BJ (cell line): ENCODE measurements around the gene ABLIM1. TPM values are rescaled to one million over a fixed set of nuclear protein-coding genes. Genes with fewer than 3 reads are reported as not detected.

Experiments used
- CTCF ChIA-PET: fragments of 350-600 bp; formaldehyde crosslinking; extraction: SDS; loops from one replicate; lab custom pipeline; 2021; ENCODE audit warnings: antibody characterized with exemption, inconsistent platforms; lab: Yijun Ruan, JAX
- POLR2A ChIA-PET: fragments of 300-600 bp; sonication (Branson Sonifier 250); formaldehyde crosslinking; extraction: SDS; loops from one replicate; lab custom pipeline; 2021; ENCODE audit warnings: antibody characterized with exemption; lab: Charles Lee
- DNase-seq: peaks from one replicate; pipeline ENCODE4 v3.0.0-alpha.2; 2011; ENCODE audit warnings: low read depth
- H3K27me3 ChIP-seq: 2 replicates; pipeline ENCODE4 v1.6.0; 2011; ENCODE audit warnings: low read length; ENCODE audit not compliant: control insufficient read depth, insufficient read depth
- H3K36me3 ChIP-seq: 2 replicates; pipeline ENCODE4 v1.5.1; 2011; ENCODE audit warnings: low read length; ENCODE audit not compliant: control insufficient read depth, insufficient read depth
- H3K4me3 ChIP-seq: 2 replicates; pipeline ENCODE4 v1.5.1; 2011; ENCODE audit warnings: low read depth, mild to moderate bottlenecking, control low read depth, low read length
- CTCF ChIP-seq: IDR thresholded peaks from 2 replicates; pipeline ENCODE4 v1.5.1; 2011; ENCODE audit warnings: low read depth, mild to moderate bottlenecking, control low read depth, inconsistent platforms, low read length, moderate library complexity; ENCODE audit not compliant: insufficient read depth
- polyA plus RNA-seq: library from polyadenylated mRNA; depleted of rRNA; stranded (reverse); fragments of >200 nt; gene quantifications from 2 replicates; pipeline ENCODE4 v1.2.3, GENCODE V29; 2011

ABLIM1 gene
- polyA plus RNA-seq, 1 experiment: 14.4 TPM

- Histone ChIP-seq H3K36me3 (no peaks in the 10 kb centered on the region), H3K4me3 (no peak overlapping the region), H3K27me3 (no peaks in the 10 kb centered on the region)
- no peak for DNase-seq
- ChIA-PET POLR2A (no interaction called here), CTCF (interaction anchor here (0.9 kb wide), 1 partner anchor 142 kb away, joined by 3 read pairs; no protein-coding TSS in a partner anchor)
- TF ChIP-seq CTCF: no peak
Observed at GRCh38 chr10:114691442-114691941, 33.4 kb upstream of the ABLIM1 start.

GRCh38 chr10:114688786-114689185 lies 30.7 kb upstream of the ABLIM1 start:
- no peaks in the 10 kb centered on the region for H3K36me3 ChIP-seq
- ChIA-PET POLR2A (no interaction called here), CTCF (interaction anchor here (0.9 kb wide), 1 partner anchor 133 kb away, joined by 3 read pairs; the partner anchor contains the start of gene FHIP2A)
- no peaks in the 10 kb centered on the region for H3K27me3 ChIP-seq
- no peak overlapping the region for H3K4me3 ChIP-seq
- DNase-seq: no peak
- no peak for TF ChIP-seq CTCF

DNA sequence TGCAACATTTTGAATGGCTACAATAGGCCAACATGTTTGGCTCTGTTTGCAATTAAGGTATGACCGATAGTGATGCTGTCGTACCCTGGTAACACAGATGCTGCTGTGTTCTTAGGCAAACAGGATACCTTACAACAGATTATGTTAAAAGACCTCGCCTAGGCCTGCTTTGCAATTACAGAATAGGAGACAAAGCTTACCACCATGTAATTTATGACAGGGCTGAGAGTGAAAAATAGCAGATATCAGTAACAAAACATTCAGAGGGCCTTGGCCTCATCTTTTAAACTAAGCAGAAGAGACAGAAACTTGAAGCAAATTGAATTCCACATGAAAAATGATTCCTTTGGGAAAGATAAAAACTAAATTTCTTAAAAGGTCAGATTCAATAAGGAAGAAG lies 29.4 kb upstream of the ABLIM1 start:
- H3K36me3 ChIP-seq: no peaks in the 10 kb centered on the region
- TF ChIP-seq CTCF: no peak
- ChIA-PET POLR2A (no interaction called here), CTCF (interaction anchor here (1.1 kb wide), 1 partner anchor 116 kb away, joined by 3 read pairs; no protein-coding TSS in a partner anchor)
- H3K4me3 ChIP-seq: no peak overlapping the region
- no peak for DNase-seq
- H3K27me3 ChIP-seq: no peaks in the 10 kb centered on the region

DNA sequence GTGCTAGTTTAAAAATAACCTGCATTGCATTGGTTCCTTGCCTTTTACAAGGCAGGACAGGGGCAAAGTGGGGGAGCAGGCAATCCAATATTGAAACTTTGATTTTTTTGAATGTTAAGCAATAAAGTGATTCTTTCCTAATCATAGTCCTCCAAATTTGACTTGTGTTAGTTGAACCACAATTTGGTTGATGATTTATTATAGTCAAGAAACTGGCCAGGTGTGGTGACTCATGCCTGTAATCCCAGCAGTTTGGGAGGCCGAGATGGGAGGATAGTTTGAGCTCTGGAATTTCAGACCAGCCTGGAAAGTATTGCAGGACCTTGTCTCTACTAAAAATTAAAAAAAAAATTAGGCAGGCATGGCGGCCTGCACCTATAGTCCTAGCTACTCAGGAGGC lies 27.9 kb upstream of the ABLIM1 start:
- Histone ChIP-seq H3K27me3 (no peaks in the 10 kb centered on the region), H3K36me3 (no peaks in the 10 kb centered on the region), H3K4me3 (no peak overlapping the region)
- TF ChIP-seq CTCF: no peak
- CTCF ChIA-PET: interaction anchor here (1.3 kb wide), 2 partner anchors 37 to 135 kb away, joined by 3 to 4 read pairs; no protein-coding TSS in a partner anchor
- POLR2A ChIA-PET: no interaction called here
- no peak for DNase-seq

DNA sequence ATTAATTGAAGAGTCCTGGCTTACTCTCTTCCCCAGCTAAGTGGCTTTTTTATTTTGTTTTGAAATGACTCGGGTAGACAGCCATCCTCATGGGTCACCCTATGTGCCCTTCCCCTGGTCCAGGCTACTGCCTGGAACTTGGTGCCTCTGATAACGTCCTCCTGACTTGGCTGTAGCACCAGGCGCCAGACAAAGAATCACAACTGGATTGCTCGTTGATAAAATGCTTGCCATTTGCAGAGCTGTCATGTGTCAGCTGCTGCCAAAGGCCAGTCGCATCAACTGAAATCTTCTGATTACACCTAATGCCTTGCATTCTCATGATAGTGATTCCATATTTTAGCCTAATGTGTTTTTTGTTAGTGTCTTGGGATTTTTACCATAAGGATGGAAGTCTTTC lies 27.4 kb upstream of the ABLIM1 start:
- Histone ChIP-seq H3K4me3 (no peak overlapping the region), H3K36me3 (no peaks in the 10 kb centered on the region), H3K27me3 (no peaks in the 10 kb centered on the region)
- no peak for DNase-seq
- no peak for TF ChIP-seq CTCF
- POLR2A ChIA-PET: no interaction called here
- CTCF ChIA-PET: interaction anchor here (0.9 to 1.3 kb wide), 3 partner anchors 35 to 134 kb away, joined by 3 to 4 read pairs (median 4); no protein-coding TSS in a partner anchor
